NCI-H146 treated with DMSO at 0.1 percent for 48 hours (cell line): ENCODE data around the gene LPCAT3.
A peak's percentile ranks its signal among the peaks of the same experiment; 100 is the strongest.

ENCODE experiments used
- DNase-seq: peaks from one replicate; lab custom pipeline; 2025; ENCODE audit not compliant: unreplicated experiment; lab: John Stamatoyannopoulos, UW

Gene LPCAT3

GRCh38 chr12:6965026-6965661 lies 53.1 kb downstream of the LPCAT3 start:
- peak; percentile 93 for DNase-seq

GRCh38 chr12:6964605-6965025 lies 53.7 kb downstream of the LPCAT3 start:
- DNase-seq = no peak

GRCh38 chr12:6963791-6964413 lies 54.4 kb downstream of the LPCAT3 start:
- peak; percentile 77 for DNase-seq

- DNase-seq = peak; percentile 98
Observed at GRCh38 chr12:6963016-6963731, 55.1 kb downstream of the LPCAT3 start.

- peak; percentile 100 for DNase-seq
Observed at GRCh38 chr12:6962285-6963015, 55.8 kb downstream of the LPCAT3 start.

- no peak for DNase-seq
Observed at GRCh38 chr12:6961695-6962284, 56.5 kb downstream of the LPCAT3 start.

- peak; percentile 72 for DNase-seq
Observed at GRCh38 chr12:6961278-6961694, 57.0 kb downstream of the LPCAT3 start.

GRCh38 chr12:6960593-6961277 lies 57.5 kb downstream of the LPCAT3 start:
- DNase-seq = peak; percentile 57

GRCh38 chr12:6959805-6960592 lies 58.3 kb downstream of the LPCAT3 start:
- DNase-seq = no peak

DNA sequence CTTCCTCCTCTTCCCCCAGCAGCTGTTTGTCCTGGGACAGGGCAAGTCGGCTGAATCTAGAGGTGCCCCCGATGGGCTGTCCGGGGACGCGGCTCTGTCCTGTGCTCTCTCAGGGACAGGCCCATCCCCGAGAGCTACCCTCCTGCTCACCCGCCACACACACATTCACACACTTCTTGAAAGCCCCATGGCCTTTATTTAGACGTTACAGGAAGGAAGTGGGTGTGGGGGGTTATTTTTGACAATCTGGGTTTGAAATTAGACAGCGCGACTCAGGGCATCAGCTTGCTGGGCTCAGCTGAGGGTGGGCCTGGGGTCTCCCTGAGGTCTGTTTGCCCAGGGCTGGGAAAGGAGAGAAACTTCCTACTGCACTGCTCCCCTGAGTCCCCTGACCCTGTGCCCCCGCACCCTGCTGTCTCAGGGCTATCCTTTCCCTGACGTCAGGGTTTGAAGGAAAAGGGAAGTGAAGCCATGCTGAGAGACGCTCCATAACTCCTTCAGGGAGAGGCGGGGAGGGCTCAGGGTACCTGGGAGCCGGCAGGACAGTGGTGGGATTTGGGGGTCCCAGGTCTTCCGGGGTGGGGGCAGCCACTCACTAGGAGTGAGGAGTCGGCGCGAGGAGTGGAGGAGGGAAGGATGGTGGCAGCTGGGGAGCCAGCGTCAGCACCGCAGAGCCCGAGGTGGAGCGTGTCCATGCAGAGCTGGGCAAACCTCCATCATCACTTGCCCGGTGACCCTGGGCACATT lies 59.0 kb downstream of the LPCAT3 start:
- DNase-seq = no peak

DNA sequence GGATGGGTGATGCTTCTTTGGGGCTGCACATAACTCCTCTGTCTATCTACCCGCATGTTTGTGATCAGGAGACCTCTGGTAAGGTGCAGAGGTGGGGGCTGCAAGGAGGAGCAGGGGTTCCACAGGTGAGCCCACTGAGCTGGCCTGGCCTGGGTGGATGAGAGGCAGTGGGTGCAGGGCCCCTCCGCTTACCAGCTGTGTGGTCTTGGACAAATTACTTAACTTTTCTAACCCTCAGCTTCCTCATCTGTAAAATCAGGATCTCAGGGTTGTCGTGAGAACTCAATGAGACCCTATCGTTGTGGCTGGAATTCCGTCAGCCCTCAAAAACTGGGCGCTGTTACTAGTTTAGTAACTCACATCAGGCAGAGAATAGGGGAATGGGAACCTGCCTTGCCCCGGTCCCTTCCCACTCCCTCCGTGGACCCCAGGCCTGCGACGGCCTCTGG lies 59.6 kb downstream of the LPCAT3 start:
- no peak for DNase-seq

- DNase-seq = no peak
Observed at GRCh38 chr12:6957741-6958608, 60.3 kb downstream of the LPCAT3 start.

GRCh38 chr12:6957151-6957701 lies 61.0 kb downstream of the LPCAT3 start:
- DNase-seq = no peak

DNA sequence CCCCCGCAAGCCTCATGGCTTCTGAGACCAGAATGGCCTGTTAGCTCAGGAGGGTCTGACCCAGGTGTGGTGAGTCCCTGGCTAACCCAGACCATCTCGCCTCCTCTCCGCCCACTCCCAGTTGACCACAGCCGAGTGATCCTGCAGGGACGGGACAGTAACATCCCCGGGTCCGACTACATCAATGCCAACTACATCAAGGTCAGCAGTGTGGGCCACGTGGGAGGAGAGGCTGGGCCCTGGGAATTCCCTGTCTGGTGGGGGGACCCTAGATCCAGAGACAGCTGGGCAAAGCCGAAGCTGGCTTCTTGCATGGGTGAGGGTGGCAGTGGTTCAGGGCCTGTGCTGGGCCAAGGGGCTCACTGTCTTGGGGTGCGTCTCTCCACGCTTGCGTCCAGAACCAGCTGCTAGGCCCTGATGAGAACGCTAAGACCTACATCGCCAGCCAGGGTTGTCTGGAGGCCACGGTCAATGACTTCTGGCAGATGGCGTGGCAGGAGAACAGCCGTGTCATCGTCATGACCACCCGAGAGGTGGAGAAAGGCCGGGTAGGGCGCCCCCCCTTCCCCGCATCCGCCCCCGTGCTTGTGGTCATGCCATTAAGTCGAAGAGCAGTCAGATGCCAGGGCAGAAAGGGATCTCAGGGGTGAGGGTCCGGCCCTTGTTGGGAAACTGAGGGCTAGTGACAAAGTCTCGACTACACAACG lies 62.1 kb downstream of the LPCAT3 start:
- DNase-seq = no peak

- no peak for DNase-seq
Observed at GRCh38 chr12:6955108-6956020, 62.9 kb downstream of the LPCAT3 start.
